Measurements from ENCODE around the gene TRMT2B.
"Not testable (repeated sequence)": the region's sequence is repeated elsewhere in the genome, so short reads cannot be mapped to it uniquely, and the experiment has no call there.

The TRMT2B gene

DNA sequence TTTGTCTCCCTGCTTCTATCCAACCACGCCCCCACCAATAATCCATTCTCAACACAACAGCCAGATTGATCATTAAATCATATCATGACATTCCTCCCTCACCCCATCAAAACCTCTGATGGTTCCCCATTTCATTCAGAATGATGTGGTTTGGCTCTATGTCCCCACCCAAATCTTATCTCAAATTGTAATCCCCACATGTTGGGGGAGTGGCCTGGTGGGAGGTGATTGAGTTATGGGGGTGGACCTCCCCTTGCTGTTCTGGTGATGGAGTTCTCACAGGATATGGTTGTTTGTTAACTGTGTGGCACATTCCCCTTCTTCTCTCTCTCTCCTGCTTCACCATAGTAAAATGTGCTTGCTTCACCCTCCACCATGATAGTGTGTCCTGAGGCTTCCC lies 23.3 kb downstream of the TRMT2B start:
- DNase-seq, result no peak
- no peak overlapping the region for H3K9ac ChIP-seq (ENCODE audit: low read length)
- H3K27me3 ChIP-seq (ENCODE audit: control insufficient read depth in 1 of 2, insufficient read depth in 1 of 2, low read length in 2 of 2), result no peaks in the 10 kb centered on the region
- no peak overlapping the region for H2BK120ac ChIP-seq (ENCODE audit: low read depth, low read length)
- no peak overlapping the region for H3K18ac ChIP-seq (ENCODE audit: low read depth in 1 of 2, low read length in 2 of 2)
- H4K91ac ChIP-seq (ENCODE audit: low read length), result no peak overlapping the region
- no peak overlapping the region for H3K14ac ChIP-seq (ENCODE audit: low read length in 2 of 2)
- H2AK5ac ChIP-seq (ENCODE audit: low read length, severe bottlenecking), result no peak overlapping the region
- no peak overlapping the region for H3K27ac ChIP-seq (ENCODE audit: low read length, poor library complexity, severe bottlenecking)
- H2BK5ac ChIP-seq (ENCODE audit: low read depth, low read length, poor library complexity, severe bottlenecking), result no peak overlapping the region
- no peaks in the 10 kb centered on the region for H3K9me3 ChIP-seq (ENCODE audit: control insufficient read depth, low read length)
- no peak overlapping the region for H2AFZ ChIP-seq (ENCODE audit: low read depth, low read length)
- H3K4me1 ChIP-seq (ENCODE audit: control insufficient read depth, insufficient read depth, low read depth, low read length), result no peaks in the 10 kb centered on the region
- H3K79me1 ChIP-seq (replicated peaks; ENCODE audit: low read length, poor library complexity, severe bottlenecking), result no peaks in the 10 kb centered on the region
- peaks cover 0 to 22% of the 10 kb centered on the region in 2 experiments for H3K36me3 ChIP-seq (ENCODE audit: control insufficient read depth in 1 of 2, insufficient read depth in 2 of 2, low read depth in 1 of 2, low read length in 2 of 2)
- H3K4ac ChIP-seq (ENCODE audit: low read depth in 1 of 2, low read length in 2 of 2), result no peak overlapping the region
- no peak overlapping the region for H4K8ac ChIP-seq (ENCODE audit: low read length)
- H3K4me3 ChIP-seq (ENCODE audit: insufficient read depth in 1 of 2, low read depth in 1 of 2, low read length in 2 of 2), result no peak overlapping the region
- 94% methylated on average over 1 of the region's 1 CpG for WGBS
- no peak overlapping the region for H2BK12ac ChIP-seq (ENCODE audit: low read length in 2 of 2)
- no peak overlapping the region for H3K4me2 ChIP-seq (ENCODE audit: low read length, poor library complexity, severe bottlenecking)
- no peak overlapping the region for H2BK15ac ChIP-seq (ENCODE audit: low read depth, poor library complexity, severe bottlenecking)
- no peak overlapping the region for H3K23ac ChIP-seq (ENCODE audit: low read length in 2 of 2)

DNA sequence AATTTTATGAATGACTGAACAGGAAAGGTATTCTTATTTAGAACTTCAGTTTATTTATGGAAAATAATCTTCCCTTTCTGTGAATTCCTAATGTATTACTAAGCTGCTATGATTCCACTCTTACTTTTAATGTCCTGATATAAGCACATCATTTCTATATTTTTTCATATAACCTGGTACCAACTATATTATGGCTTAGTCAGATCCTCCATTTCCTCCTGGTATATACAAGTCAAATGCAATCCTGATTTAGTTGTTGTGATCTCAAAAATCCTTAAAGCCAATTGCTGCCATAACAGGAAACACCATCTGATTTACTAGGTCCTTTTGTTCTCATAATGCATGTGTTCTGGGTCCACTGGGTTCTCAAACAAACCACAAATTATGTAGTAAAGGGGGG lies 26.8 kb downstream of the TRMT2B start:
- no peak overlapping the region for H3K4ac ChIP-seq (ENCODE audit: low read depth in 1 of 2, low read length in 2 of 2)
- no peak overlapping the region for H2BK120ac ChIP-seq (ENCODE audit: low read depth, low read length)
- H3K4me3 ChIP-seq (ENCODE audit: insufficient read depth in 1 of 2, low read depth in 1 of 2, low read length in 2 of 2), result no peak overlapping the region
- no peak overlapping the region for H4K91ac ChIP-seq (ENCODE audit: low read length)
- no peak overlapping the region for H2AFZ ChIP-seq (ENCODE audit: low read depth, low read length)
- H3K79me1 ChIP-seq (replicated peaks; ENCODE audit: low read length, poor library complexity, severe bottlenecking), result no peaks in the 10 kb centered on the region
- H2BK12ac ChIP-seq (ENCODE audit: low read length in 2 of 2), result no peak overlapping the region
- H3K18ac ChIP-seq (ENCODE audit: low read depth in 1 of 2, low read length in 2 of 2), result no peak overlapping the region
- no peak overlapping the region for H2BK5ac ChIP-seq (ENCODE audit: low read depth, low read length, poor library complexity, severe bottlenecking)
- no peak overlapping the region for H2BK15ac ChIP-seq (ENCODE audit: low read depth, poor library complexity, severe bottlenecking)
- H3K36me3 ChIP-seq (ENCODE audit: control insufficient read depth in 1 of 2, insufficient read depth in 2 of 2, low read depth in 1 of 2, low read length in 2 of 2), result peaks cover 6 to 41% of the 10 kb centered on the region in 2 experiments
- H3K27ac ChIP-seq (ENCODE audit: low read length, poor library complexity, severe bottlenecking), result no peak overlapping the region
- no peaks in the 10 kb centered on the region for H3K27me3 ChIP-seq (ENCODE audit: control insufficient read depth in 1 of 2, insufficient read depth in 1 of 2, low read length in 2 of 2)
- H3K9me3 ChIP-seq (ENCODE audit: control insufficient read depth, low read length), result no peaks in the 10 kb centered on the region
- no peak overlapping the region for H3K23ac ChIP-seq (ENCODE audit: low read length in 2 of 2)
- no peak overlapping the region for H4K8ac ChIP-seq (ENCODE audit: low read length)
- H3K9ac ChIP-seq (ENCODE audit: low read length), result no peak overlapping the region
- H3K14ac ChIP-seq (ENCODE audit: low read length in 2 of 2), result no peak overlapping the region
- H3K4me1 ChIP-seq (ENCODE audit: control insufficient read depth, insufficient read depth, low read depth, low read length), result no peaks in the 10 kb centered on the region
- H3K4me2 ChIP-seq (ENCODE audit: low read length, poor library complexity, severe bottlenecking), result no peak overlapping the region
- no peak for DNase-seq
- H2AK5ac ChIP-seq (ENCODE audit: low read length, severe bottlenecking), result no peak overlapping the region

DNA sequence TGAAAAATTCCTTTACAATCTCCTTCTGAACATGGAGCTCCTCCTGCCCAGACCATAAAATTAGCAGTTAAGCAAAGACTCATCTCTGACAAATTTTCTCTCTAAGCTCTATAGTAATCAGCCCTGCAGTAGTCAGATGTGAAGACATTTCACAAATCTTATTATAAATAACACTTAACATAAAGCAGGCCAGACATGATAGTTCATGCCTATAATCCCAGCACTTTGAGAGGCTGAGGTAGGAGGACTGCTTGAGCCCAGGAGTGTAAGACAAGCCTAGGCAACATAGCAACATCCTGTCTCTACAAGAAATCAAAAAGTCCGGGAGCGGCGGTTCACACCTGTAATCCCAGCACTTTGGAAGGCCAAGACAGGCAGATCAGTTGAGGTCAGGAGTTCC lies 29.9 kb downstream of the TRMT2B start:
- H4K91ac ChIP-seq (ENCODE audit: low read length), result no peak overlapping the region
- no peak overlapping the region for H3K14ac ChIP-seq (ENCODE audit: low read length in 2 of 2)
- H2BK5ac ChIP-seq (ENCODE audit: low read depth, low read length, poor library complexity, severe bottlenecking), result no peak overlapping the region
- no peak overlapping the region for H3K23ac ChIP-seq (ENCODE audit: low read length in 2 of 2)
- H3K4me1 ChIP-seq (ENCODE audit: control insufficient read depth, insufficient read depth, low read depth, low read length), result no peaks in the 10 kb centered on the region
- no peak overlapping the region for H2BK12ac ChIP-seq (ENCODE audit: low read length in 2 of 2)
- DNase-seq, result no peak
- no peak overlapping the region for H3K18ac ChIP-seq (ENCODE audit: low read depth in 1 of 2, low read length in 2 of 2)
- H3K4me3 ChIP-seq (ENCODE audit: insufficient read depth in 1 of 2, low read depth in 1 of 2, low read length in 2 of 2), result no peak overlapping the region
- H2BK15ac ChIP-seq (ENCODE audit: low read depth, poor library complexity, severe bottlenecking), result no peak overlapping the region
- no peak overlapping the region for H2AK5ac ChIP-seq (ENCODE audit: low read length, severe bottlenecking)
- H3K36me3 ChIP-seq (ENCODE audit: control insufficient read depth in 1 of 2, insufficient read depth in 2 of 2, low read depth in 1 of 2, low read length in 2 of 2), result peaks cover 9 to 38% of the 10 kb centered on the region in 2 experiments
- no peak overlapping the region for H3K4ac ChIP-seq (ENCODE audit: low read depth in 1 of 2, low read length in 2 of 2)
- no peak overlapping the region for H3K4me2 ChIP-seq (ENCODE audit: low read length, poor library complexity, severe bottlenecking)
- no peaks in the 10 kb centered on the region for H3K9me3 ChIP-seq (ENCODE audit: control insufficient read depth, low read length)
- no peak overlapping the region for H2AFZ ChIP-seq (ENCODE audit: low read depth, low read length)
- no peak overlapping the region for H2BK120ac ChIP-seq (ENCODE audit: low read depth, low read length)
- WGBS, result 96% methylated on average over 3 of the region's 3 CpGs
- H3K79me1 ChIP-seq (replicated peaks; ENCODE audit: low read length, poor library complexity, severe bottlenecking), result no peaks in the 10 kb centered on the region
- no peak overlapping the region for H4K8ac ChIP-seq (ENCODE audit: low read length)
- H3K9ac ChIP-seq (ENCODE audit: low read length), result no peak overlapping the region
- H3K27ac ChIP-seq (ENCODE audit: low read length, poor library complexity, severe bottlenecking), result no peak overlapping the region
- H3K27me3 ChIP-seq (ENCODE audit: control insufficient read depth in 1 of 2, insufficient read depth in 1 of 2, low read length in 2 of 2), result no peaks in the 10 kb centered on the region

DNA sequence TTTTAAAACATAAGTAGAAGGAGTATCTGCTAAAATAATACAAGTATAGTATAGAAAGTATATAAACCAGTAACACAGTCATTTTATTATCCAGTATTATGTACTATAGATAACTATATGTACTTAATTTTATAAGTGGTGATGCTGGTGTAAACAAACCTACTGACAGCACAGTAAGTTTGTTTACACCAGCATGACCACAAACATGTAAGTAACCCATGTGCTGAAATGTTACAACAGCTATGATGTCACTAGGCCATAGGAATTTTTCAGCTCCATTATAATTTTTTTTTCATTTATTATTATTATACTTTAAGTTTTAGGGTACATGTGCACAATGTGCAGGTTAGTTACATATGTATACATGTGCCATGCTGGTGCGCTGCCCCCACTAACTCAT lies 39.9 kb downstream of the TRMT2B start:
- not testable (repeated sequence) for H3K4me2 ChIP-seq (ENCODE audit: low read length, poor library complexity, severe bottlenecking); H2BK5ac ChIP-seq (ENCODE audit: low read depth, low read length, poor library complexity, severe bottlenecking); H3K9ac ChIP-seq (ENCODE audit: low read length); H3K9me3 ChIP-seq (ENCODE audit: control insufficient read depth, low read length); H2AFZ ChIP-seq (ENCODE audit: low read depth, low read length); H3K27ac ChIP-seq (ENCODE audit: low read length, poor library complexity, severe bottlenecking); H3K4me3 ChIP-seq (ENCODE audit: insufficient read depth in 1 of 2, low read depth in 1 of 2, low read length in 2 of 2); H3K18ac ChIP-seq (ENCODE audit: low read depth in 1 of 2, low read length in 2 of 2); H3K23ac ChIP-seq (ENCODE audit: low read length in 2 of 2); H3K79me1 ChIP-seq (replicated peaks; ENCODE audit: low read length, poor library complexity, severe bottlenecking); H4K8ac ChIP-seq (ENCODE audit: low read length); H3K4ac ChIP-seq (ENCODE audit: low read depth in 1 of 2, low read length in 2 of 2); H3K4me1 ChIP-seq (ENCODE audit: control insufficient read depth, insufficient read depth, low read depth, low read length); H2AK5ac ChIP-seq (ENCODE audit: low read length, severe bottlenecking); H3K27me3 ChIP-seq (ENCODE audit: control insufficient read depth in 1 of 2, insufficient read depth in 1 of 2, low read length in 2 of 2); H2BK15ac ChIP-seq (ENCODE audit: low read depth, poor library complexity, severe bottlenecking); H3K14ac ChIP-seq (ENCODE audit: low read length in 2 of 2); H2BK120ac ChIP-seq (ENCODE audit: low read depth, low read length); H4K91ac ChIP-seq (ENCODE audit: low read length); H2BK12ac ChIP-seq (ENCODE audit: low read length in 2 of 2)
- H3K36me3 ChIP-seq (ENCODE audit: control insufficient read depth in 1 of 2, insufficient read depth in 2 of 2, low read depth in 1 of 2, low read length in 2 of 2), result peaks cover 3 to 50% of the 10 kb centered on the region in 2 experiments
- no CpG with 5 or more reads among the region's 1 CpG for WGBS
- peak; percentile 61 for DNase-seq
